Measurements from ENCODE around the gene CCDC85C. TPM values are rescaled to one million over a fixed set of nuclear protein-coding genes. Genes with fewer than 3 reads are reported as not detected.

Gene CCDC85C
- total RNA-seq, 1 experiment from 2014 or later = 35.8 TPM

GRCh38 chr14:99586054-99586760, 17.8 kb downstream of the CCDC85C start (continued):
- TF ChIP-seq AFF4 (CRISPR knock-in tag; IDR thresholded peaks at IDR 0.05; ENCODE audit: borderline replicate concordance) = no peak
- TF ChIP-seq MAX (CRISPR knock-in tag; IDR thresholded peaks at IDR 0.05) = no peak
- TF ChIP-seq SP1 (CRISPR knock-in tag; conservative IDR thresholded peaks at IDR 0.05) = no peak
- TF ChIP-seq AR (CRISPR knock-in tag; IDR thresholded peaks at IDR 0.05) = no peak
- TF ChIP-seq SMAD4 (CRISPR knock-in tag; IDR thresholded peaks at IDR 0.05) = no peak
- no peak for TF ChIP-seq NR1H2 (CRISPR knock-in tag; IDR thresholded peaks at IDR 0.05)
- no peak for TF ChIP-seq RORB (CRISPR knock-in tag; IDR thresholded peaks at IDR 0.05)
- no peak for TF ChIP-seq SOX15 (CRISPR knock-in tag; IDR thresholded peaks at IDR 0.05)
- no peak for TF ChIP-seq ATF6 (CRISPR knock-in tag; IDR thresholded peaks at IDR 0.05)
- no peak for TF ChIP-seq OVOL2 (CRISPR knock-in tag; IDR thresholded peaks at IDR 0.05; ENCODE audit: borderline replicate concordance)

GRCh38 chr14:99584823-99585222, 19.2 kb downstream of the CCDC85C start:
- Mint-ChIP-seq H3K27me3 (ENCODE audit: low read depth) (no peaks in the 10 kb centered on the region), H3K4me1 (peaks cover 20% of the 10 kb centered on the region), H3K4me3 (no peak overlapping the region), H3K9me3 (no peaks in the 10 kb centered on the region), H3K27ac (no peak overlapping the region), H3K36me3 (no peaks in the 10 kb centered on the region)
- ATAC-seq (no peak), DNase-seq (ENCODE audit: low spot score) (no peak)
- TF ChIP-seq ZNF121 (CRISPR knock-in tag; IDR thresholded peaks at IDR 0.05) (peak; percentile 61; the same call in 1 of the 2 replicates), CREB1 (CRISPR knock-in tag; IDR thresholded peaks at IDR 0.05) (no peak)
- ChIA-PET POLR2A (no interaction called here), CTCF (interaction anchor here (1.2 kb wide), 1 partner anchor 11 kb away, joined by 4 read pairs; no protein-coding TSS in a partner anchor)

- ATAC-seq = no peak
These were observed 22.1 kb downstream of the CCDC85C start for GRCh38 chr14:99581938-99582337.

More at GRCh38 chr14:99581938-99582337, 22.1 kb downstream of the CCDC85C start:
- Mint-ChIP-seq H3K27ac (no peak overlapping the region), H3K9me3 (no peaks in the 10 kb centered on the region), H3K4me3 (no peak overlapping the region), H3K27me3 (ENCODE audit: low read depth) (no peaks in the 10 kb centered on the region), H3K4me1 (peaks cover 27% of the 10 kb centered on the region), H3K36me3 (no peaks in the 10 kb centered on the region)
- TF ChIP-seq ATF1 (CRISPR knock-in tag; IDR thresholded peaks at IDR 0.05) (no peak), JAZF1 (CRISPR knock-in tag; IDR thresholded peaks at IDR 0.05) (no peak), MLX (CRISPR knock-in tag; IDR thresholded peaks at IDR 0.05) (no peak), STAT6 (CRISPR knock-in tag; conservative IDR thresholded peaks at IDR 0.05; ENCODE audit: low read depth) (no peak)
- DNase-seq (ENCODE audit: low spot score) = no peak
- ChIA-PET CTCF (interaction anchor here (1.2 kb wide), 1 partner anchor 102 kb away, joined by 5 read pairs; the partner anchor contains the start of gene CYP46A1), POLR2A (no interaction called here)
